Measurements from ENCODE around the gene KCNV2.

KCNV2 gene

DNA sequence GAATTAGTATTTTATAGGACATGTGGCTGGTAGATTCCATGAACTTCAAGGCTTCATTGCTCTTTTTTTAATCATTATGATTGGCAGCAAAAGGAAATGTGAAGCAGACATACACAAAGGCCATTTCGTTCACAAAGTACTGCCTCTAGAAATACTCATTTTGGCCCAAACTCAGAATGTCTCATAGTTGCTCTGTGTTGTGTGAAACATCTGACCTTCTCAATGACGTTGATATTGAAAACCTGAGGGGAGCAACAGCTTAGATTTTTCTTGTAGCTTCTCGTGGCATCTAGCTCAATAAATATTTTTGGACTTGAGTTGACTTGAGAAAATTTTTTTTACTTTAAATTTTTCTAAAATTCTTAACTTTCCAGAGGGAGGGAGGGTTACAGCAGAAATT is 12.4 kb downstream of the KCNV2 start:
- CTCF ChIA-PET: interaction anchor here (0.6 kb wide), 1 partner anchor 632 kb away, joined by 4 read pairs; no protein-coding TSS in a partner anchor
- no peak for DNase-seq (ENCODE audit: extremely low spot score)
- POLR2A ChIA-PET: no interaction called here
- TF ChIP-seq NFRKB (IDR thresholded peaks at IDR 0.05) (no peak), CTBP1 (IDR thresholded peaks at IDR 0.05; ENCODE audit: borderline replicate concordance) (no peak), BHLHE40 (IDR thresholded peaks at IDR 0.05; ENCODE audit: borderline replicate concordance) (no peak), FOXA1 (IDR thresholded peaks at IDR 0.05) (no peak), LEF1 (IDR thresholded peaks at IDR 0.05; ENCODE audit: borderline replicate concordance) (no peak), HDGF (IDR thresholded peaks at IDR 0.05; ENCODE audit: borderline replicate concordance) (no peak), SUZ12 (IDR thresholded peaks at IDR 0.05) (no peak)
- TF ChIP-seq, protein P1, sequence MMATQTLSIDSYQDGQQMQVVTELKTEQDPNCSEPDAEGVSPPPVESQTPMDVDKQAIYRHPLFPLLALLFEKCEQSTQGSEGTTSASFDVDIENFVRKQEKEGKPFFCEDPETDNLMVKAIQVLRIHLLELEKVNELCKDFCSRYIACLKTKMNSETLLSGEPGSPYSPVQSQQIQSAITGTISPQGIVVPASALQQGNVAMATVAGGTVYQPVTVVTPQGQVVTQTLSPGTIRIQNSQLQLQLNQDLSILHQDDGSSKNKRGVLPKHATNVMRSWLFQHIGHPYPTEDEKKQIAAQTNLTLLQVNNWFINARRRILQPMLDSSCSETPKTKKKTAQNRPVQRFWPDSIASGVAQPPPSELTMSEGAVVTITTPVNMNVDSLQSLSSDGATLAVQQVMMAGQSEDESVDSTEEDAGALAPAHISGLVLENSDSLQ (IDR thresholded peaks at IDR 0.05): no peak

DNA sequence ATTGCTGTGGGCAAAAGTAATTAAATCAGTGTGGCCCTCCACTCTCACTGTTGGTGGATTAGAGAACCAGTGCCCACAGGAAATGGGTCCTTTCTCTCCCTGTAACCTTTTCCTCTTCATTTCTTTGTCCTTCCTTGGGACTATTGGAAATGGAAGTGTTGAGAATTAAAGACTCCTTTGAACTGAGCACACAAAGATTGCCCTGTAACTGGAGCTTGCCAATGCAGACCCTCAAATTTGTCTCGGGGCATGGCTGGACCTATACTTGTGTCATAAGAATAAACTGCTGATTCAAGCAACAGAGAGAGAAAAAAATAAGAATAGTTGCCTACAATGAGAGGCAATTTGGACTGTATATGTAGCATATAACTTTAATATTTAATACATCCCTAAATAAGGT is 13.7 kb downstream of the KCNV2 start:
- no peak for TF ChIP-seq LEF1 (IDR thresholded peaks at IDR 0.05; ENCODE audit: borderline replicate concordance)
- no peak for TF ChIP-seq SUZ12 (IDR thresholded peaks at IDR 0.05)
- no peak for TF ChIP-seq TARDBP (IDR thresholded peaks at IDR 0.05)
- no peak for TF ChIP-seq FOXM1 (IDR thresholded peaks at IDR 0.05; ENCODE audit: borderline replicate concordance)
- no peak for TF ChIP-seq ELF4 (IDR thresholded peaks at IDR 0.05)
- TF ChIP-seq NFRKB (IDR thresholded peaks at IDR 0.05): no peak
- TF ChIP-seq FOXK2 (IDR thresholded peaks at IDR 0.05): no peak
- no peak for TF ChIP-seq L3MBTL2 (conservative IDR thresholded peaks at IDR 0.05)
- no peak for TF ChIP-seq ZNF384 (IDR thresholded peaks at IDR 0.05)
- no peak for DNase-seq (ENCODE audit: extremely low spot score)
- ChIA-PET CTCF (no interaction called here), POLR2A (no interaction called here)

DNA sequence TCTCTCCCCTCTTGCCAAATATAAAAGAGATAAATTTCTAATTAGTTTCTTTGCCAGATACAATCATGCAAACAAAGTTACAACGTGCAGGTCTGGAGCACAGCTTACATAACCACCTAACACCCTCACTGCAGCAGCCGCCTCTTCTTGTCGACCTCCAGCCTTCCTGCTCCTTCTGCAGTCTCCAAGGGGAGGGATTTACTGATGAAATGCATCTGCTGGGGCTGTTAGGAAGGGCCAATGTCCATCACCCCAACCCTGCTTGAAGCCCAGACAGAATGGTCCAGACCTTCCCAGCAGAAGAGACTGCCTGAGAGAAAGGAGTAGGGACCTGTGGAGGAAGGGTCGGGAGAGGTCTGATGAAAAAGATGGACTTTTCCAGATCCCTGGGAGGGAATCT is 15.2 kb downstream of the KCNV2 start:
- ChIA-PET POLR2A (no interaction called here), CTCF (no interaction called here)
- DNase-seq (ENCODE audit: extremely low spot score): no peak
- TF ChIP-seq CTBP1 (IDR thresholded peaks at IDR 0.05; ENCODE audit: borderline replicate concordance) (no peak), SUZ12 (IDR thresholded peaks at IDR 0.05) (no peak), FOXA1 (IDR thresholded peaks at IDR 0.05) (no peak), HDGF (IDR thresholded peaks at IDR 0.05; ENCODE audit: borderline replicate concordance) (no peak), ZNF384 (IDR thresholded peaks at IDR 0.05) (no peak), SP1 (IDR thresholded peaks at IDR 0.05) (no peak), NFRKB (IDR thresholded peaks at IDR 0.05) (no peak)
- TF ChIP-seq, protein P1 (IDR thresholded peaks at IDR 0.05): no peak

DNA sequence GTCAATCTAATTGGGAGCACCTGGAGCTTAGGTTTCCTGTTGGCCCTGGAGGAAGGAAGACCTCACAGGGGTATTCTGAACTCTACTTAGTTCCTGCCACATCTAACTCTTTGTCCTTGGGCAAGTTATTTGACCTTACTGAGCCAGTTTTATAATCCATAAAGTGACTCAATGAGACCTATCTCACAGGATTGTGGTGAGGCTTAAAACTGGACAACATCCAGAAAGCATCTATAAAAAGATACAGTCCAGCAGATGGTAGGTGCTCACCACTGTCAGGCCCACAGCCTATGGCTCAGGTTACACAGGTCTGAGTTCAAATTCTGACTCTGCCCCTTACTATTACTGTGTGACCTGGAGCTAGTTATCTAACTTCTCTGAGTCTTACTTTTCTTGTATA is 23.3 kb downstream of the KCNV2 start:
- no peak for DNase-seq (ENCODE audit: extremely low spot score)
- ChIA-PET CTCF (no interaction called here), POLR2A (no interaction called here)
- TF ChIP-seq SUZ12 (IDR thresholded peaks at IDR 0.05) (no peak), LEF1 (IDR thresholded peaks at IDR 0.05; ENCODE audit: borderline replicate concordance) (no peak)

DNA sequence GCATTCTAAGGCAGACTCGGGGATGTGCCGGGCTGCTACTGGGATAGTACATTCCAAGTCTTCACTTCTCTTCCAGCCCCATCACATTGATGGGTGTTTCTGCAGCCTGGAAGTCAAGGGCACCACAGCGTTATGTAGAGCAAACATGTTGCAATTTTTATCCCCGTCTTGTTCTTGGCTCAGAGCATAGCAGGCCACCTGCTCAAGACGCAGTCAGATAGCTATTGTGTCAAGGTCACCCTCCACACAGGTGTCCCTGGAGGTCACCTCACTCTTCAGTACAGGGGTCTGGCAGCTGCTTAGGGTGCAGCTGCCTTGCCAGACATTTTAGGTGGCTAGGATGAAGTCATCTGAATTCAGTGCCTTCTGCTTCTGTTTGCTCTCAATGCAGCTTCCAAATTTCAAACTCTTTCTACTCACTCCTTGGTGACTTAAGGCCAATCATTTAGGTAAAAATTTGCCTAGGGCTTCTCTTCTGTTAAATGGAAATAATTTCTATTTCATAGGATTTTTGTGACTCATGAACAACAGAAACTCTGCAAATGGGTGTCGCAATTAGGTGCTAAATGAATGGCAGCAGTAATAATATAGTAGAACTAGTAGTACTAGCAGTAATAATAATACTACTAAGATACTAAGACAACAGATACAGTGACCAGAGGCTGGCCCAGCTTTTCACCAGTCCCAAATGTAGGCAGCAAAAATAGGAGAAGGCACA is 24.3 kb downstream of the KCNV2 start:
- POLR2A ChIA-PET: no interaction called here
- DNase-seq (ENCODE audit: extremely low spot score): no peak

DNA sequence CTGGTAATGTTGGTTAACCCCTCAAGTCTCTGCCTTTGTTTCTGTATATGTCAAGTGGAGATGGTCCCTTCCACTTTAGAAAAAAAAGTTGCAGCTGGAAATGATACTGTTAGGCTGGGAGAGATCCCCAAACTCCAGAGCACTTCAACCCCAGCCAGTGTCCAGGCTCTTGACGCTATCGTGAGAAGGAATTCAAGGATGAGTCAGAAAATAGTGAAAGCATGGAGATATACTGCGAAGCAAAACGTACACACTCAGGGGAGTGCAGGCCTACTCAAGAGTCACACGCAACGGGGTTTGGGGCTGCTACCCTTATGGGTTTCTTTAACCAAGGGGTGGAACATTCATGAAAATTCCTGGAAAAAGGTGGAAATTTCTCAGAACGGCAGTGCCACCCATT is 24.9 kb downstream of the KCNV2 start:
- CTCF ChIA-PET: no interaction called here
- TF ChIP-seq ELF4 (IDR thresholded peaks at IDR 0.05): no peak
- TF ChIP-seq, protein P1 (IDR thresholded peaks at IDR 0.05): no peak
- no peak for TF ChIP-seq LEF1 (IDR thresholded peaks at IDR 0.05; ENCODE audit: borderline replicate concordance)
- no peak for TF ChIP-seq ARNT (IDR thresholded peaks at IDR 0.05)
- no peak for TF ChIP-seq FOXA1 (IDR thresholded peaks at IDR 0.05)
- no peak for TF ChIP-seq L3MBTL2 (conservative IDR thresholded peaks at IDR 0.05)
- no peak for TF ChIP-seq FOXK2 (IDR thresholded peaks at IDR 0.05)
- no peak for TF ChIP-seq FOXM1 (IDR thresholded peaks at IDR 0.05; ENCODE audit: borderline replicate concordance)
- no peak for TF ChIP-seq SUZ12 (IDR thresholded peaks at IDR 0.05)
- TF ChIP-seq BHLHE40 (IDR thresholded peaks at IDR 0.05; ENCODE audit: borderline replicate concordance): no peak
- no peak for TF ChIP-seq TARDBP (IDR thresholded peaks at IDR 0.05)
- no peak for TF ChIP-seq ZNF384 (IDR thresholded peaks at IDR 0.05)
- TF ChIP-seq CTBP1 (IDR thresholded peaks at IDR 0.05; ENCODE audit: borderline replicate concordance): no peak
- no peak for TF ChIP-seq HDGF (IDR thresholded peaks at IDR 0.05; ENCODE audit: borderline replicate concordance)
- no peak for TF ChIP-seq NFRKB (IDR thresholded peaks at IDR 0.05)
- no peak for TF ChIP-seq SP1 (IDR thresholded peaks at IDR 0.05)
- no peak for DNase-seq (ENCODE audit: extremely low spot score)
- POLR2A ChIA-PET: no interaction called here

More for the DNA sequence above, 24.3 kb downstream of the KCNV2 start:
- CTCF ChIA-PET: no interaction called here
- TF ChIP-seq FOXK2 (IDR thresholded peaks at IDR 0.05): no peak
- no peak for TF ChIP-seq HDGF (IDR thresholded peaks at IDR 0.05; ENCODE audit: borderline replicate concordance)
- no peak for TF ChIP-seq SUZ12 (IDR thresholded peaks at IDR 0.05)
- TF ChIP-seq NFRKB (IDR thresholded peaks at IDR 0.05): no peak
- TF ChIP-seq ELF4 (IDR thresholded peaks at IDR 0.05): no peak
- no peak for TF ChIP-seq L3MBTL2 (conservative IDR thresholded peaks at IDR 0.05)
- TF ChIP-seq LEF1 (IDR thresholded peaks at IDR 0.05; ENCODE audit: borderline replicate concordance): no peak
- no peak for TF ChIP-seq FOXA1 (IDR thresholded peaks at IDR 0.05)
- TF ChIP-seq SP1 (IDR thresholded peaks at IDR 0.05): no peak
- TF ChIP-seq FOXM1 (IDR thresholded peaks at IDR 0.05; ENCODE audit: borderline replicate concordance): no peak
- no peak for TF ChIP-seq BHLHE40 (IDR thresholded peaks at IDR 0.05; ENCODE audit: borderline replicate concordance)
